ENCODE measurements around the gene XK.

DNA sequence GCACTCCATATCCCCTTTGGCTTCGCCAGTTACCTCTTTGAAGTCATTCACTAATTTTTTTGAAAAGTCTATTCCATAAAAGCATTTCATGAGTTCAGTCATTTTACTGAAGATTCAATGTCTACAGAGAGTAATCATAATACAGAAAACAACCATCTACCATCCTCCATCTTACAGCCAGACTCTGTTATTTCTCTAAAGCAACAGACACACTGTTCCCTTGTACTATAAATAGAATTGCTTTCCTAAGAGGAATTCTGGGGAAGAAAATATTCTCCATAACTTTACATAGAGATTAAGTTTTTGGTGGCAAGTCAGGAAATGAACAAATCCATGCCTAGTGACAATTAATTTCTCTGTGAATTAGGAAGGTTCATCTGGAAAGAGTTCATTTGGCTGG lies 37.0 kb downstream of the XK start:
- TF ChIP-seq CTCF (IDR thresholded peaks at IDR 0.05) (no peak), EZH2 (IDR thresholded peaks at IDR 0.05; ENCODE audit: borderline replicate concordance, insufficient read depth, low read depth, low read length, poor library complexity, severe bottlenecking) (no peak)
